ENCODE measurements around the gene TXNDC17.

TXNDC17 gene

DNA sequence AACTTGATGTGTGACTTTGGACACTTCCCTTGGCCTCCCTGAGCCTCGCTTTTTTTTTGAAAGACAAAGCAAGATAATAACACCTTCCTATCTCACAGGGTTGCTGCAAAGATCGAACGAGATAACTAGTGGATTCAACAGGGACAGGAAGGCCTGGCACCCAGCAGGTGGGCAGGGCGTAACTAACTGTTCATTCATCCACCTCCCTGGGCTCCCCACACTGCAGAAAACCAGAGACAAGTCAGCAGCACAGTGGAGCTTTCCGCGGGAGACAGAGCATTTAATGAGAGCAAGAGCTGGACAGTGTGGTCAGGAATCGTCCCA lies 43.6 kb downstream of the TXNDC17 start (continued):
- TF ChIP-seq TOX (CRISPR knock-in tag; IDR thresholded peaks at IDR 0.05; ENCODE audit: borderline replicate concordance) (no peak), ESRRG (CRISPR knock-in tag; IDR thresholded peaks at IDR 0.05) (no peak)
- TF ChIP-seq, protein P1, sequence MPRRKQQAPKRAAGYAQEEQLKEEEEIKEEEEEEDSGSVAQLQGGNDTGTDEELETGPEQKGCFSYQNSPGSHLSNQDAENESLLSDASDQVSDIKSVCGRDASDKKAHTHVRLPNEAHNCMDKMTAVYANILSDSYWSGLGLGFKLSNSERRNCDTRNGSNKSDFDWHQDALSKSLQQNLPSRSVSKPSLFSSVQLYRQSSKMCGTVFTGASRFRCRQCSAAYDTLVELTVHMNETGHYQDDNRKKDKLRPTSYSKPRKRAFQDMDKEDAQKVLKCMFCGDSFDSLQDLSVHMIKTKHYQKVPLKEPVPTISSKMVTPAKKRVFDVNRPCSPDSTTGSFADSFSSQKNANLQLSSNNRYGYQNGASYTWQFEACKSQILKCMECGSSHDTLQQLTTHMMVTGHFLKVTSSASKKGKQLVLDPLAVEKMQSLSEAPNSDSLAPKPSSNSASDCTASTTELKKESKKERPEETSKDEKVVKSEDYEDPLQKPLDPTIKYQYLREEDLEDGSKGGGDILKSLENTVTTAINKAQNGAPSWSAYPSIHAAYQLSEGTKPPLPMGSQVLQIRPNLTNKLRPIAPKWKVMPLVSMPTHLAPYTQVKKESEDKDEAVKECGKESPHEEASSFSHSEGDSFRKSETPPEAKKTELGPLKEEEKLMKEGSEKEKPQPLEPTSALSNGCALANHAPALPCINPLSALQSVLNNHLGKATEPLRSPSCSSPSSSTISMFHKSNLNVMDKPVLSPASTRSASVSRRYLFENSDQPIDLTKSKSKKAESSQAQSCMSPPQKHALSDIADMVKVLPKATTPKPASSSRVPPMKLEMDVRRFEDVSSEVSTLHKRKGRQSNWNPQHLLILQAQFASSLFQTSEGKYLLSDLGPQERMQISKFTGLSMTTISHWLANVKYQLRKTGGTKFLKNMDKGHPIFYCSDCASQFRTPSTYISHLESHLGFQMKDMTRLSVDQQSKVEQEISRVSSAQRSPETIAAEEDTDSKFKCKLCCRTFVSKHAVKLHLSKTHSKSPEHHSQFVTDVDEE (CRISPR knock-in tag; IDR thresholded peaks at IDR 0.05) = no peak

DNA sequence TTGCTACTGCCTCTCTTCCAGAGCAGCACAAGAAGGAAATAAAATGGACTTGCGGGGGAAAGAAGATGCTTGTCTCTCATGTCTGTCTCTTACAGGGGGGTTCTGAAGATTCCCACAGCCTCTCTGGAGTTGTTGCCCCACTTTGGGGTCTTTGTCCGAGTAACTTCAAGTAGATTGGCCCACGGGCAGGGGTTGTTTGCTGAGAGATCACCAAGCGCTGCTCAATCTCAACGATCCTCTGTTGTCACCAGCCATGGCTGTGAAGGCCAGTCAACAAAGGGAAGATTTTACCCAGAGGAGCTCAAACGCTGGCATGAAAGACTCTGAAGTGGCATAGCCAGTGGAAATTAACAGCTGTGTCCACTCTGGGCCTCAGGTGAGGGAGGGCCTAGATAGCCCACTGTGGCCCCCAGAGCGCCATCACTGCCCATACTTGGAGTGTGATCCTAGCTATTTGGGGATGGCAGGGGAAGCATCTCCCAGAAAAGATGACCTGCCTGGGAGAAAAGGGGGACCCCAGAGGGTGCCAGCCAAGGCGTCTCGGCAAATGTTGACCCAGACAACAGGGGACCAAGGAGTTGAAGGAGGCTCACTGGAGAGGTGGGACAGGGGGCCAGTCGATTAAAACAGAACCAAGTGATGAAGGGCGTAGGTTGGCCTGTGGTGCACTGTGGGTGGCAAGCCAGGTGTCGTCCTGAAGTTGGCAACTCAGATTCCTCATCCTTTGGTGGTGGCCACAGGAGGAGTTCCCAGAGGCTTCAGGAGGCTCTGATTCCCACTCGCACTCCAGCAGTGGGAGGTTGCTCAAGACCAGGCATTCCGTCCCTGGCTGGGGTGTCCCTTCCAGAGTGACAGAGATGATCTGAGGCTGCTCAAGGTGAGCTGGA lies 44.3 kb downstream of the TXNDC17 start:
- ATAC-seq = no peak
- TF ChIP-seq CSDC2 (CRISPR knock-in tag; IDR thresholded peaks at IDR 0.05) = no peak
- TF ChIP-seq SNAI2 (CRISPR knock-in tag; IDR thresholded peaks at IDR 0.05) = no peak
- TF ChIP-seq ZFP3 (CRISPR knock-in tag; IDR thresholded peaks at IDR 0.05) = no peak
- TF ChIP-seq RARB (CRISPR knock-in tag; IDR thresholded peaks at IDR 0.05) = no peak

DNA sequence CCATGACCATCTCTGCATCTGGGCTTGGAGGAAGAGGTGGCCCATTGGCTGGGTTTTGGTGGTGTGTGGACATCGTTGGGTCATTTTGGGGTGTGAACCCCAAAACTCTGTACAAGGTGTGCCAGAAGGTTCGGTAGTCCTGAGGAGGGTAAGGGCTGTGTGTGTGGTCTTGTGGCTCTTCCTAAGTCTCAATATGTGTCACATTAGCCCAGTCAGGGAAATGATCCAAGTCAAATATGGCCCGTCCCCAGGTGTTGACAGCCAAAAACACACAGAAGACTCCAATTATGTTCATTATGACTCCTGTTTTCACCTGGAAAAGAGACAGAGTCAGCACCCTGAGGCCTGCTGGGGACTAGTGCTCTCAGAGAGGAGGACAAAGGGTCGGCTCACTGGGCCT lies 45.2 kb downstream of the TXNDC17 start:
- ATAC-seq = no peak

DNA sequence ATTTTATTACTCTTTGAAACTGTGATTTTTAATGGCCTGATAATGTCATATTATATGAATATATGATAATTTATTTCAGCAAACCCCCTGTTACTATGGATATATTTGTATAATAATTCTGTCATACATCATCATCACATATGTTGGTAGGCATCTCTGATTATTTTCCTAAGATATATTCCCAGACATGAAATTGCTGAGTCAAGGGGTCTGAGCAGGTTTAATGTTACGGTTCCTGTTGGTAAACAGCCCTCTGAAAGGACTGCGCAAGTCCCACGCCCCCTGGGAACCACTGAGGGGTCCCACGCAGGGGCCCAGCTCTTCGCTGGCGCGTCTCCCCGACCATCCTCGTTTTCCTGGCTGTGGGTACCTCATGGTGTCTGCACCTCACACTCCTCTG lies 48.1 kb downstream of the TXNDC17 start:
- ATAC-seq = no peak
- TF ChIP-seq PPARA (CRISPR knock-in tag; IDR thresholded peaks at IDR 0.05; ENCODE audit: borderline replicate concordance) = no peak
- no peak for TF ChIP-seq CREB5 (CRISPR knock-in tag; IDR thresholded peaks at IDR 0.05; ENCODE audit: low read depth)
- no peak for TF ChIP-seq OSR1 (CRISPR knock-in tag; IDR thresholded peaks at IDR 0.05)
- TF ChIP-seq ZNF70 (CRISPR knock-in tag; IDR thresholded peaks at IDR 0.05) = no peak
- no peak for TF ChIP-seq ISL1 (CRISPR knock-in tag; IDR thresholded peaks at IDR 0.05)
- no peak for TF ChIP-seq CSDC2 (CRISPR knock-in tag; IDR thresholded peaks at IDR 0.05)
- no peak for TF ChIP-seq RARB (CRISPR knock-in tag; IDR thresholded peaks at IDR 0.05)
- TF ChIP-seq SNAI2 (CRISPR knock-in tag; IDR thresholded peaks at IDR 0.05) = no peak
- TF ChIP-seq ESRRG (CRISPR knock-in tag; IDR thresholded peaks at IDR 0.05) = no peak
- TF ChIP-seq POU6F1 (CRISPR knock-in tag; IDR thresholded peaks at IDR 0.05; ENCODE audit: borderline replicate concordance, low read depth) = no peak

More for the DNA sequence above, 45.2 kb downstream of the TXNDC17 start:
- TF ChIP-seq CREB5 (CRISPR knock-in tag; IDR thresholded peaks at IDR 0.05; ENCODE audit: low read depth) = no peak
- TF ChIP-seq, protein P1 (CRISPR knock-in tag; IDR thresholded peaks at IDR 0.05) = no peak
- TF ChIP-seq ZC3H10 (CRISPR knock-in tag; IDR thresholded peaks at IDR 0.05) = no peak
- TF ChIP-seq RARB (CRISPR knock-in tag; IDR thresholded peaks at IDR 0.05) = no peak
- TF ChIP-seq ESRRG (CRISPR knock-in tag; IDR thresholded peaks at IDR 0.05) = no peak
- no peak for TF ChIP-seq OSR1 (CRISPR knock-in tag; IDR thresholded peaks at IDR 0.05)
- TF ChIP-seq ZFP30 (CRISPR knock-in tag; IDR thresholded peaks at IDR 0.05) = no peak
- no peak for TF ChIP-seq ZNF70 (CRISPR knock-in tag; IDR thresholded peaks at IDR 0.05)
- no peak for TF ChIP-seq CSRNP3 (CRISPR knock-in tag; IDR thresholded peaks at IDR 0.05)
- TF ChIP-seq ISL1 (CRISPR knock-in tag; IDR thresholded peaks at IDR 0.05) = no peak
- TF ChIP-seq SNAI2 (CRISPR knock-in tag; IDR thresholded peaks at IDR 0.05) = no peak
- no peak for TF ChIP-seq TOX (CRISPR knock-in tag; IDR thresholded peaks at IDR 0.05; ENCODE audit: borderline replicate concordance)

All from SK-N-SH treated with all-trans-retinoic acid at 6 μM for 48 hours (cell line).